HG03442 (cell line): ENCODE results near the gene HTRA3.

ENCODE experiments used
- ATAC-seq: cut with Tn5 transposase; IDR thresholded peaks from one replicate; pipeline ENCODE4 v1.9.1; 2021; ENCODE audit warnings: mild to moderate bottlenecking, moderate library complexity; ENCODE audit not compliant: unreplicated experiment

Gene HTRA3

GRCh38 chr4:8306511-8307021, 37.0 kb downstream of the HTRA3 start:
- ATAC-seq = no peak

- no peak for ATAC-seq
Observed at GRCh38 chr4:8307121-8307520, 37.6 kb downstream of the HTRA3 start.

- no peak for ATAC-seq
Observed at GRCh38 chr4:8307714-8308113, 38.2 kb downstream of the HTRA3 start.

- no peak for ATAC-seq
Observed at GRCh38 chr4:8308144-8308543, 38.6 kb downstream of the HTRA3 start.

GRCh38 chr4:8308856-8309771, 39.6 kb downstream of the HTRA3 start:
- no peak for ATAC-seq

GRCh38 chr4:8310306-8310705, 40.8 kb downstream of the HTRA3 start:
- no peak for ATAC-seq

- ATAC-seq = no peak
Observed at GRCh38 chr4:8311101-8312068, 41.8 kb downstream of the HTRA3 start.

GRCh38 chr4:8312069-8312445, 42.5 kb downstream of the HTRA3 start:
- no peak for ATAC-seq

- no peak for ATAC-seq
Observed at GRCh38 chr4:8312976-8313375, 43.4 kb downstream of the HTRA3 start.

- no peak for ATAC-seq
Observed at GRCh38 chr4:8314691-8315255, 45.2 kb downstream of the HTRA3 start.

GRCh38 chr4:8315435-8316250, 46.1 kb downstream of the HTRA3 start:
- ATAC-seq = no peak

- ATAC-seq = no peak
Observed at GRCh38 chr4:8316251-8316771, 46.8 kb downstream of the HTRA3 start.

- no peak for ATAC-seq
Observed at GRCh38 chr4:8316911-8317351, 47.4 kb downstream of the HTRA3 start.

- ATAC-seq = no peak
Observed at GRCh38 chr4:8317474-8317873, 47.9 kb downstream of the HTRA3 start.

GRCh38 chr4:8318509-8318908, 49.0 kb downstream of the HTRA3 start:
- no peak for ATAC-seq

GRCh38 chr4:8319061-8319460, 49.5 kb downstream of the HTRA3 start:
- no peak for ATAC-seq

GRCh38 chr4:8319731-8320385, 50.3 kb downstream of the HTRA3 start:
- no peak for ATAC-seq

GRCh38 chr4:8320386-8320750, 50.8 kb downstream of the HTRA3 start:
- no peak for ATAC-seq

- no peak for ATAC-seq
Observed at GRCh38 chr4:8321220-8321619, 51.7 kb downstream of the HTRA3 start.
